Panc1 (cell line): ENCODE data around the gene RNF25. TPM values are rescaled to one million over a fixed set of nuclear protein-coding genes. Genes with fewer than 3 reads are reported as not detected.

Source experiments
- ATAC-seq: fragments of 200-7000 bp; cut with Tn5 transposase; 2 replicates; pipeline ENCODE4 v1.9.1; 2020; ENCODE audit warnings: mild to moderate bottlenecking, moderate library complexity
- BruUV-seq: library from RNA; stranded (reverse); fragments of 400-500 nt; replicated peaks from 2 replicates; lab custom pipeline; 2021; lab: Mats Ljungman, UMichigan
- CTCF ChIA-PET: fragments of 300-600 bp; sonication (Branson Sonifier 250); formaldehyde crosslinking; loops from one replicate; lab custom pipeline; 2022; ENCODE audit warnings: antibody characterized with exemption; lab: Charles Lee
- POLR2A ChIA-PET: fragments of 300-600 bp; sonication (Branson Sonifier 250); formaldehyde crosslinking; loops from one replicate; lab custom pipeline; 2022; ENCODE audit warnings: antibody characterized with exemption; lab: Charles Lee
- DNase-seq: peaks from one replicate; pipeline ENCODE4 v3.0.0-alpha.2; 2010; ENCODE audit warnings: low read depth, low spot score
- H3K27ac ChIP-seq: 2 replicates; pipeline ENCODE4 v1.5.1; 2011; ENCODE audit warnings: mild to moderate bottlenecking, low read length, inconsistent platforms
- H3K27me3 ChIP-seq: fragments of 200-500 bp; sonication (Bioruptor generic); 2 replicates; pipeline ENCODE4 v1.6.0; 2014; ENCODE audit warnings: low read length, inconsistent platforms; ENCODE audit not compliant: control insufficient read depth, insufficient read depth
- H3K36me3 ChIP-seq: fragments of 200-500 bp; sonication (Bioruptor generic); 2 replicates; pipeline ENCODE4 v1.5.1; 2014; ENCODE audit warnings: inconsistent platforms, mild to moderate bottlenecking, low read length, moderate library complexity; ENCODE audit not compliant: control insufficient read depth, insufficient read depth
- H3K4me1 ChIP-seq: 2 replicates; pipeline ENCODE4 v1.5.1; 2011; ENCODE audit warnings: inconsistent platforms, mild to moderate bottlenecking, low read length, moderate library complexity; ENCODE audit not compliant: control insufficient read depth, insufficient read depth
- H3K4me3 ChIP-seq, 2 experiments: 2 replicates each; pipeline ENCODE4 v1.5.1; 2011 to 2012; ENCODE audit warnings: low read depth in 2 of 2, low read length in 2 of 2, mild to moderate bottlenecking in 2 of 2, inconsistent platforms in 1 of 2, moderate library complexity in 1 of 2
- H3K9me3 ChIP-seq: fragments of 200-500 bp; sonication (Bioruptor generic); 2 replicates; pipeline ENCODE4 v1.5.1; 2014; ENCODE audit warnings: low read depth, mild to moderate bottlenecking, inconsistent platforms, low read length, moderate library complexity; ENCODE audit not compliant: control insufficient read depth, insufficient read depth
- POLR2AphosphoS5 ChIP-seq: IDR thresholded peaks from 2 replicates; pipeline ENCODE4 v1.6.1; 2012; ENCODE audit warnings: mild to moderate bottlenecking, low read depth, low read length, moderate library complexity
- SIN3A ChIP-seq: IDR thresholded peaks from 2 replicates; pipeline ENCODE4 v1.6.1; 2012; ENCODE audit warnings: low read depth, mild to moderate bottlenecking, low read length, moderate library complexity, borderline replicate concordance; ENCODE audit not compliant: insufficient read depth
- TCF7L2 ChIP-seq: IDR thresholded peaks from 2 replicates; pipeline ENCODE4 v1.6.1; 2011; ENCODE audit warnings: mild to moderate bottlenecking, low read depth, low read length, inconsistent platforms
- in situ Hi-C: cut with HindIII; loops from 2 replicates; pipeline ENCODE4 v1.10.0; 2016; ENCODE audit warnings: low sequenced_read_pairs, low pct_unique_long_range_greater_than_20kb
- intact Hi-C: fragments of 100-400 bp; cut with micrococcal nuclease; formaldehyde crosslinking; loops from one replicate; pipeline ENCODE4 v1.10.0; 2022; ENCODE audit not compliant: unreplicated experiment
- total RNA-seq: library from RNA; stranded (reverse); gene quantifications from one replicate; pipeline ENCODE4 v1.2.1, GENCODE V29; 2021; ENCODE audit not compliant: unreplicated experiment
- TF ChIP-seq, protein P1 (sequence below): fragments of 450-650 bp; IDR thresholded peaks from 2 replicates; pipeline ENCODE4 v1.5.1; 2017; ENCODE audit warnings: mild to moderate bottlenecking
- TF ChIP-seq, protein P2 (sequence below), 2 experiments: IDR thresholded peaks; 2 replicates each; pipeline ENCODE4 v1.6.1; 2011 to 2012; ENCODE audit warnings: low read depth in 2 of 2, control low read depth in 1 of 2, low read length in 1 of 2, mild to moderate bottlenecking in 1 of 2, moderate library complexity in 1 of 2; ENCODE audit not compliant: insufficient read depth in 1 of 2

The RNF25 gene
- total RNA-seq, 1 experiment from 2014 or later, result 40.4 TPM

DNA sequence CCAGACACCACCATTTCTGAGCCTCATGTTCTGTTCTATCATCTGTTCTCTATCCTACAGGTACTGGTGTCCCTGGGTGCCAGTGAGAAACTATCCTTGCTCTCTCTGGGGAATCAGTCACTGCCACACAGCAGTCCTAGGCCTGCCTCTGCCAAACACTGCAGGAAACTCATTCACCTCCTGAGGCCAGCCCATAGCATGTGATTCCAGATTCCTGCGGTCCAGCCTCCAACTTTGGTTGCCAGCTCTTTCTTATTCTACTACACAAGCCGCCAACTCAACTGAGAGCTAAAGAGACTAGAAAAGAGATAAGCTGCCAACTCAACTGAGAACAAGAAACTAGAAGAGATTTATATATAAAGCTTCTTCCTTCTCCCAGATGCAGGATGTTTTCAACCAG, 30.0 kb upstream of the RNF25 start:
- Histone ChIP-seq H3K27me3 (no peaks in the 10 kb centered on the region), H3K4me3 (no peak overlapping the region), H3K4me1 (no peaks in the 10 kb centered on the region), H3K27ac (no peak overlapping the region), H3K9me3 (no peaks in the 10 kb centered on the region), H3K36me3 (0 out of 2 replicates have a peak, but pooled peaks cover 3% of the 10 kb centered on the region)
- no peak for DNase-seq
- intact Hi-C loops (no loop called here), in situ Hi-C loops (no loop called here)
- ATAC-seq, result no peak
- TF ChIP-seq POLR2AphosphoS5, result no peak
- TF ChIP-seq, protein P1, sequence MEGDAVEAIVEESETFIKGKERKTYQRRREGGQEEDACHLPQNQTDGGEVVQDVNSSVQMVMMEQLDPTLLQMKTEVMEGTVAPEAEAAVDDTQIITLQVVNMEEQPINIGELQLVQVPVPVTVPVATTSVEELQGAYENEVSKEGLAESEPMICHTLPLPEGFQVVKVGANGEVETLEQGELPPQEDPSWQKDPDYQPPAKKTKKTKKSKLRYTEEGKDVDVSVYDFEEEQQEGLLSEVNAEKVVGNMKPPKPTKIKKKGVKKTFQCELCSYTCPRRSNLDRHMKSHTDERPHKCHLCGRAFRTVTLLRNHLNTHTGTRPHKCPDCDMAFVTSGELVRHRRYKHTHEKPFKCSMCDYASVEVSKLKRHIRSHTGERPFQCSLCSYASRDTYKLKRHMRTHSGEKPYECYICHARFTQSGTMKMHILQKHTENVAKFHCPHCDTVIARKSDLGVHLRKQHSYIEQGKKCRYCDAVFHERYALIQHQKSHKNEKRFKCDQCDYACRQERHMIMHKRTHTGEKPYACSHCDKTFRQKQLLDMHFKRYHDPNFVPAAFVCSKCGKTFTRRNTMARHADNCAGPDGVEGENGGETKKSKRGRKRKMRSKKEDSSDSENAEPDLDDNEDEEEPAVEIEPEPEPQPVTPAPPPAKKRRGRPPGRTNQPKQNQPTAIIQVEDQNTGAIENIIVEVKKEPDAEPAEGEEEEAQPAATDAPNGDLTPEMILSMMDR, result no peak
- ChIA-PET POLR2A (no interaction called here), CTCF (no interaction called here)
- no TSS peak for BruUV-seq

DNA sequence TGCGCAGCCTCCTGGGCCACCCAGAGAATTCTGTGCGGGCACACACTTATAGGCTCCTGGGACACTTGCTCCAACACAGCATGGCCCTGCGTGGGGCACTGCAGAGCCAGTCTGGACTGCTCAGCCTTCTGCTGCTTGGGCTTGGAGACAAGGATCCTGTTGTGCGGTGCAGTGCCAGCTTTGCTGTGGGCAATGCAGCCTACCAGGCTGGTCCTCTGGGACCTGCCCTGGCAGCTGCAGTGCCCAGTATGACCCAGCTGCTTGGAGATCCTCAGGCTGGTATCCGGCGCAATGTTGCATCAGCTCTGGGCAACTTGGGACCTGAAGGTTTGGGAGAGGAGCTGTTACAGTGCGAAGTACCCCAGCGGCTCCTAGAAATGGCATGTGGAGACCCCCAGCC, 27.1 kb upstream of the RNF25 start:
- H3K4me1 ChIP-seq, result no peaks in the 10 kb centered on the region
- in situ Hi-C loops, result no loop called here
- TF ChIP-seq TCF7L2 (no peak), SIN3A (no peak), POLR2AphosphoS5 (no peak)
- TF ChIP-seq, protein P2, sequence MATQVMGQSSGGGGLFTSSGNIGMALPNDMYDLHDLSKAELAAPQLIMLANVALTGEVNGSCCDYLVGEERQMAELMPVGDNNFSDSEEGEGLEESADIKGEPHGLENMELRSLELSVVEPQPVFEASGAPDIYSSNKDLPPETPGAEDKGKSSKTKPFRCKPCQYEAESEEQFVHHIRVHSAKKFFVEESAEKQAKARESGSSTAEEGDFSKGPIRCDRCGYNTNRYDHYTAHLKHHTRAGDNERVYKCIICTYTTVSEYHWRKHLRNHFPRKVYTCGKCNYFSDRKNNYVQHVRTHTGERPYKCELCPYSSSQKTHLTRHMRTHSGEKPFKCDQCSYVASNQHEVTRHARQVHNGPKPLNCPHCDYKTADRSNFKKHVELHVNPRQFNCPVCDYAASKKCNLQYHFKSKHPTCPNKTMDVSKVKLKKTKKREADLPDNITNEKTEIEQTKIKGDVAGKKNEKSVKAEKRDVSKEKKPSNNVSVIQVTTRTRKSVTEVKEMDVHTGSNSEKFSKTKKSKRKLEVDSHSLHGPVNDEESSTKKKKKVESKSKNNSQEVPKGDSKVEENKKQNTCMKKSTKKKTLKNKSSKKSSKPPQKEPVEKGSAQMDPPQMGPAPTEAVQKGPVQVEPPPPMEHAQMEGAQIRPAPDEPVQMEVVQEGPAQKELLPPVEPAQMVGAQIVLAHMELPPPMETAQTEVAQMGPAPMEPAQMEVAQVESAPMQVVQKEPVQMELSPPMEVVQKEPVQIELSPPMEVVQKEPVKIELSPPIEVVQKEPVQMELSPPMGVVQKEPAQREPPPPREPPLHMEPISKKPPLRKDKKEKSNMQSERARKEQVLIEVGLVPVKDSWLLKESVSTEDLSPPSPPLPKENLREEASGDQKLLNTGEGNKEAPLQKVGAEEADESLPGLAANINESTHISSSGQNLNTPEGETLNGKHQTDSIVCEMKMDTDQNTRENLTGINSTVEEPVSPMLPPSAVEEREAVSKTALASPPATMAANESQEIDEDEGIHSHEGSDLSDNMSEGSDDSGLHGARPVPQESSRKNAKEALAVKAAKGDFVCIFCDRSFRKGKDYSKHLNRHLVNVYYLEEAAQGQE (IDR thresholded peaks at IDR 0.05; ENCODE audit: insufficient read depth in 1 of 2, low read depth in 2 of 2, low read length in 1 of 2), result no peak
- TF ChIP-seq, protein P1, result no peak
- intact Hi-C loops, result no loop called here
- ATAC-seq (no peak), DNase-seq (no peak)
- no peaks in the 10 kb centered on the region for H3K27me3 ChIP-seq
- ChIA-PET POLR2A (no interaction called here), CTCF (no interaction called here)
- no peak overlapping the region for H3K4me3 ChIP-seq
- no peak overlapping the region for H3K27ac ChIP-seq
- no peaks in the 10 kb centered on the region for H3K9me3 ChIP-seq
- BruUV-seq, result no TSS peak
- H3K36me3 ChIP-seq, result 0 out of 2 replicates have a peak, but pooled peaks cover 3% of the 10 kb centered on the region
